IPS DF 4.7 (cell line): ENCODE results near the gene BACH1.

Source experiments
- DNase-seq: peaks from one replicate; pipeline ENCODE4 v3.0.0-alpha.2; 2013; ENCODE audit warnings: low spot score; ENCODE audit errors: extremely low read depth

BACH1 gene

DNA sequence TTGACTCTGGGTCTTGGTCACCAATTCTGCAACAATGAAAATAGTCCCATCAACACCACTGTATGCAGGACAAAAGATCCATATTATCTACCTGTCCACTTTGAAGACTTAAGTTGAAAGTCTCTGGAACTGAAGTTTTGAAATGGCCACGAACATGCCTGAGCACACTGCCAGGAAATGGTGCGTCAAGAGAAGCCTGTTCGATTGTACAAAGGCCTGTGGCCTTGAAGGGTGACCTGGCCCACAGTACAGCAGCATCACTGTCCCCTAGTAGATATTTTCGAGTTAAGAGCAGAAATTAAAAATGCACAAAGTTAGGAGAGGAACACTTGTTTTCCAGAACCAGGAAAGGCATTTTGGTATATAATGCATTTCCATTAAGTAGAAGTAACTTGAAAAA, 78.5 kb downstream of the BACH1 start:
- no peak for DNase-seq

DNA sequence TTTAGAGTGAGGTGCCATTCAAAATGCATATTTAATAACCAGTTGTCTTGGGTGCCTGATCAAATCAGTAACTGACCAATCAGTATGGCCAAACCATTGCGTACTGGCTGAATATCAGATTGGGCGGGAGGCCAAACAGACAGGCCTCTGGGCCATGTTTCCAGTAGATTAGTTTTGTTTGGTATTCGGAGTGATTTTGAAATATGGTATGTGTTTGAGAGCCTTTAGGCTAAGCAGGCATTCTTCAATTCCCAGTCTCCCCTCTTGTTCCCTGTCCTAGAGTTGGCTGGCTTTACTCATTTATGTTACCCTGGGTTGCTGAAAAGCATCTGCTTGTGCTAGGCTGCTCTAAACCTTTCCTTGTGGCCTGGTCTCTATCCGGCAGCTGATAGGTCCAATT, 80.1 kb downstream of the BACH1 start:
- DNase-seq: no peak

- no peak for DNase-seq
Observed at GRCh38 chr21:29379517-29380054, 80.9 kb downstream of the BACH1 start.

DNA sequence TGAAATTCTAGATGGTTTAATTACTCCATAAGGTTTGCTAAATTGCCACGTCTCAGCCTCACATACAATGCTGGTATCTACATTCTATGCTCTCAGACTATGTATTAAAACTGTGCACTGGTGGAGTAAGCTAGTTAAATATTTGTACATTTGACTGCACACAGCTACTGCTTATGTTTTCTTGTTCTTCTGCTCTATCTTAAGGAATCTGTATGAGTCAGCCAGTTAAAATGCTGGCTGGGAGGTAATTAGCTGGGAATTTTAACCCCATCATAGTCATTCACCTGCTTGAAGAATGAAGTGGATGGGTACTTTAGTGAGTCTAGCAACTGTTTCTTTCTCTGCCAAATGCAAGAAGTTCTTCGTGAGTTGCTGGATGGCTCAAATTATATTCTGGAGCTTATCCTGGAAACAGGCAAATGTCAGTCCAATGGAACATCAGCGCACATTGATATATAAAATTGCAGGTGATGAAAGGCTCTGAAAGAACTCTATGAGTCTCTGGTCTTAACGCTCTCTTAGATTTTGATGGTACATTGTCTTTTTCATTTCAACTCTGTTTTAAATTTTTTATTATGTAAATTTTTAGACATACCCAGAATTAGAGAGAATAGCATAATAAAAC, 83.4 kb downstream of the BACH1 start:
- no peak for DNase-seq

GRCh38 chr21:29384683-29385359, 86.1 kb downstream of the BACH1 start:
- no peak for DNase-seq

DNA sequence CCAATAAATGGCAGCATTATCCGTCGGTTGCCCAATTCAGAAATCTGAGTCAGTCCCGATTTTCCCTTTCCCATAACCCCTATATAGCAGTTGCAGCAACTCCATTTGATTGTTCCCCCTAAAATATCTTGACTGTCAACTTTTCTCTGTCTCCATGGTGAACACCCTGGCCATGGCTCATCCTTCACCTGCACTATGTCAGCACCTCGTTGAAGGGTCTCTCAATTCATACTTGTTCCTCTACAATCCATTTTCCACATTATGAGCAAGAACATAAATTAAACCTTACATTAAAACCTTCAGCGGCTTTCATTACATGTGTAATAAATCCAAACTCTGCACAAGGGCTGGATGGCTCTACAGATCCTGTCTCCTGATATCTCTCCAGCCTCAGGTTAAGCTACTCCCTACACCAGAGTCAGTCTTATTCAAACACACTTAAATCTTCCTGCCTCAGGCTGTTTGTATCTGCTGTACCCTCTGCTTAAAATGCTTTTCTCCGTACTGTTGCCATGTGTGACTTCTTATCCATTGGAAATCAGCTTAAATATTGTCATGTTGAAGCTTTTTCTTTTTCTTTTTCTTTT, 87.3 kb downstream of the BACH1 start:
- no peak for DNase-seq

- DNase-seq: no peak
Observed at GRCh38 chr21:29386803-29387202, 88.1 kb downstream of the BACH1 start.

GRCh38 chr21:29387598-29387997, 88.9 kb downstream of the BACH1 start:
- DNase-seq: no peak

GRCh38 chr21:29389136-29389535, 90.4 kb downstream of the BACH1 start:
- no peak for DNase-seq

DNA sequence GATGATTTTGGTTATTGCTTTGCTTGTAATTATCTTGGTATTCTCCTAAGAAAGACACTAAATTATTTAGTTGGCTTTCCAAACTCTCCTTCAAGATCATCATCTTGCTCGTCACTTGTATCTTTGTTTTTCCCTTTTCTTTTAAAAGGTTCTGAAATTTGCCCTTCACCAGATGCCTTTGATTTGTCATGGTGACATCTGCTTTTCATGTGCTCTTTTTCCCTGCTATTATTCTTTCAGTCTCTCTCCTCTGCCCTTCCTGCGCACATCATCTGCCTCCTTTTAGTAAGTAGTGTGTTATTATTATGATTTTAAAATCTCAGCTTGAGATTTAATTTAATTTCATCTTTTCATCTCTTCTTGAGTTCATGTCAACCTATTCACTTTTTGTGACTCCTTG, 92.1 kb downstream of the BACH1 start:
- no peak for DNase-seq

GRCh38 chr21:29394051-29394450, 95.3 kb downstream of the BACH1 start:
- DNase-seq: no peak
